Measurements from ENCODE around the gene PADI2.

DNA sequence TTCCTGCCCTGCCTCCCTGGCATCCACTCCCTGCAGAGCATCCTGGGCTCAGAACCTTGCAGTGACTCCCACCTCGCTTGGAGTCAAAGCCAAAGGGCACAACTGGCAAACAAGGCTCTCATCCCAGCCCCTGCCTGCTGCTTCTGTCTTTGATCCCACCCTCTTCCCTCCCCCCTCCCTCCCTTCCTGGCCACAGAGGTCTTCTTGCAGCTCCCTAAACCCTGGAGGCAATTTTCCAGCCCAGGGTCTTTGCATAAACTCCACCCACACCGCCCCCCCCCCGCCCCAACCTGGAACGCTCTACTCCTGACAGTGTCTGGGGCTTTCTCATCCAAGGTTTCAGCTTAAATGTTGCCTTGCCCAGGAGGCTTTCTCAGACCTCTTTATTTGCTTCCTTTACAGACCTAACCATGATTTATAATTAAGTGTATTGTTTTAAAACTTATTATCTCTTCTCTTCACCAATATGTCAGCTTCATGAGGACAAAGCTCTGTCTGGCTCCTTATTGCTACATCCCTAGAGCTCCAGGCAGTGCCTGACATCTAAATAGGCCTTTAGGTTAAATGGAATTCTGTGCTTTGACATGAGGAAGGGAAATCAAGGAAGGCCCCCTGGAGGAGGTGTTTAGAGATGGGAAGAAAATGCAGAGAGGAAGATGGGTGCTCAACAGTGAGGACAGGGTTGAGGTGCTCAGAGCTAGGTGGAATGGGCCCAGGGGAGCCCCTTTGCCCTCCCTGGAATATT is 48.0 kb upstream of the PADI2 start:
- TF ChIP-seq CTCF (IDR thresholded peaks at IDR 0.05 in 4 of 5, conservative IDR thresholded peaks at IDR 0.05 in 1 of 5) (no peak), POLR2A (IDR thresholded peaks at IDR 0.05) (no peak)

All from gastrocnemius medialis (tissue), 4 donors.